ENCODE results near the gene KRTAP10-8.
"Not testable (repeated sequence)": the region's sequence is repeated elsewhere in the genome, so short reads cannot be mapped to it uniquely, and the experiment has no call there.

DNA sequence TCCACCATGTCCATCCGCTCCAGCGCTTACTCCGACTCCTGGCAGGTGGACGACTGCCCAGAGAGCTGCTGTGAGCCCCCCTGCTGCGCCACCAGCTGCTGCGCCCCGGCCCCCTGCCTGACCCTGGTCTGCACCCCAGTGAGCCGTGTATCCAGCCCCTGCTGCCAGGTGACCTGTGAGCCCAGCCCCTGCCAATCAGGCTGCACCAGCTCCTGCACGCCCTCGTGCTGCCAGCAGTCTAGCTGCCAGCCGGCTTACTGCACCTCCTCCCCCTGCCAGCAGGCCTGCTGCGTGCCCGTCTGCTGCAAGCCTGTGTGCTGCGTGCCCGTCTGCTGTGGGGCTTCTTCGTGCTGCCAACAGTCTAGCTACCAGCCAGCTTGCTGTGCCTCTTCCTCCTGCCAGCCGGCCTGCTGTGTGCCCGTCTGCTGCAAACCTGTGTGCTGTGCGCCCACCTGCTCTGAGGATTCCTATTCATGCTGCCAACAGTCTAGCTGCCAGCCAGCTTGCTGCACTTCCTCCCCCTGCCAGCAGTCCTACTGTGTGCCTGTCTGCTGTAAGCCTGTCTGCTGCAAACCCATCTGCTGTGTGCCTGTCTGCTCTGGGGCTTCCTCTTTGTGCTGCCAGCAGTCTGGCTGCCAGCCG is 15.4 kb downstream of the KRTAP10-8 start:
- TF ChIP-seq CTCF, POLR2A (IDR thresholded peaks at IDR 0.05): not testable (repeated sequence)
